Endothelial cell (in vitro differentiated cells): ENCODE measurements around the gene S100A14. TPM values are rescaled to one million over a fixed set of nuclear protein-coding genes. Genes with fewer than 3 reads are reported as not detected.
A peak's percentile ranks its signal among the peaks of the same experiment; 100 is the strongest.

Experiments
- DNase-seq: peaks from one replicate; pipeline ENCODE4 v3.0.0; 2021; ENCODE audit warnings: low spot score
- H3K27ac Mint-ChIP-seq: one replicate; pipeline ENCODE4 v1.8.0; 2021; ENCODE audit warnings: mixed read lengths, inconsistent platforms; ENCODE audit not compliant: unreplicated experiment
- H3K27me3 Mint-ChIP-seq: one replicate; pipeline ENCODE4 v1.8.0; 2021; ENCODE audit warnings: mild to moderate bottlenecking, moderate library complexity, mixed read lengths, inconsistent platforms; ENCODE audit not compliant: unreplicated experiment
- H3K36me3 Mint-ChIP-seq: one replicate; pipeline ENCODE4 v1.8.0; 2021; ENCODE audit warnings: mild to moderate bottlenecking, low read depth, mixed read lengths, inconsistent platforms; ENCODE audit not compliant: unreplicated experiment
- H3K4me1 Mint-ChIP-seq: one replicate; pipeline ENCODE4 v1.8.0; 2021; ENCODE audit warnings: mild to moderate bottlenecking, mixed read lengths, inconsistent platforms; ENCODE audit not compliant: unreplicated experiment
- H3K4me3 Mint-ChIP-seq: one replicate; pipeline ENCODE4 v1.8.0; 2021; ENCODE audit warnings: mild to moderate bottlenecking, mixed read lengths, inconsistent platforms; ENCODE audit not compliant: unreplicated experiment
- H3K9me3 Mint-ChIP-seq: one replicate; pipeline ENCODE4 v1.8.0; 2021; ENCODE audit warnings: mixed read lengths, inconsistent platforms; ENCODE audit not compliant: unreplicated experiment
- total RNA-seq: library from RNA; stranded (reverse); fragmentation: NEBNext Ultra II Directional; extraction: Animal tissue kit (Norgen Biotek cat#: 25700); gene quantifications from one replicate; pipeline ENCODE4 v1.2.1, GENCODE V29; 2021; ENCODE audit not compliant: unreplicated experiment
- TF ChIP-seq, protein P1 (sequence below): fragments of 200-600 bp; sonication (generic); IDR thresholded peaks from one replicate; pipeline ENCODE4 v1.5.0; 2021; ENCODE audit warnings: antibody characterized with exemption; ENCODE audit not compliant: unreplicated experiment

Gene S100A14
- total RNA-seq, 1 donor from 2014 or later: not detected

DNA sequence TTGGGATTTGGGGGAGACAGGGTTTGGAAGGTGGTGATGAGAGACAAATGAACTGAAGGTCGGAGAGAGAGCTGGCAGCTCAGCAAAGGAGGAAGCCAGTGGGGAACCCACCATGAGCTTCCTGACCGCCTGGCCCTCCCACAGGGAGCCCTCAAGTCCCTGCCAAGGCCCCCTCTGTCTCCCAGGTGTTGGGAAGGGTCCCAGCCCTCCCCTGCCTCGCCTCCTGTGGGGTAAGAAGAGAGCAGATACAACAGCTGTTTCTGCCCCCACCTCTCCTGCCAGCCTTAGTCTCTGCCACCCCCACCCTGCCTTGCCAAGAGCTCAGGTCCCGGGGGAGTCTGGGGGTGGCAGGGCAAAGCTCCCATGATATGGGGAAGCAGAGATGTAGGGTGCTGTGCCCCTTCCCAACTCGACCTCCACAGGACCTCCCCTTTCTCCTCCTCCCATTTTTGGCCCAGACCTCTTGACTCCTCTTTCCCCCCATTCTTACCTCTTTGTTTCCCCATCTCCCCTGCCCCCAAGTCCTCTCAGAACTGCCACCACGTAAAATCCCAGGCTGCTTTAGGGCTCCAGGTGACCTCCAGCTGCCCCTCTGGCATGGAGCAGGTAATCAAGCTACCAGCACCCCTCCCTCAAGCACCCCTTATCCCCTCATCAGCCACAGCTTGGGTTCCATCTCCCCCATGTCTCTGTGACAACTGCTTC lies 12.7 kb upstream of the S100A14 start:
- peaks cover 21% of the 10 kb centered on the region for H3K36me3 Mint-ChIP-seq
- H3K27me3 Mint-ChIP-seq: peaks cover 17% of the 10 kb centered on the region
- no peak for DNase-seq
- TF ChIP-seq, protein P1, sequence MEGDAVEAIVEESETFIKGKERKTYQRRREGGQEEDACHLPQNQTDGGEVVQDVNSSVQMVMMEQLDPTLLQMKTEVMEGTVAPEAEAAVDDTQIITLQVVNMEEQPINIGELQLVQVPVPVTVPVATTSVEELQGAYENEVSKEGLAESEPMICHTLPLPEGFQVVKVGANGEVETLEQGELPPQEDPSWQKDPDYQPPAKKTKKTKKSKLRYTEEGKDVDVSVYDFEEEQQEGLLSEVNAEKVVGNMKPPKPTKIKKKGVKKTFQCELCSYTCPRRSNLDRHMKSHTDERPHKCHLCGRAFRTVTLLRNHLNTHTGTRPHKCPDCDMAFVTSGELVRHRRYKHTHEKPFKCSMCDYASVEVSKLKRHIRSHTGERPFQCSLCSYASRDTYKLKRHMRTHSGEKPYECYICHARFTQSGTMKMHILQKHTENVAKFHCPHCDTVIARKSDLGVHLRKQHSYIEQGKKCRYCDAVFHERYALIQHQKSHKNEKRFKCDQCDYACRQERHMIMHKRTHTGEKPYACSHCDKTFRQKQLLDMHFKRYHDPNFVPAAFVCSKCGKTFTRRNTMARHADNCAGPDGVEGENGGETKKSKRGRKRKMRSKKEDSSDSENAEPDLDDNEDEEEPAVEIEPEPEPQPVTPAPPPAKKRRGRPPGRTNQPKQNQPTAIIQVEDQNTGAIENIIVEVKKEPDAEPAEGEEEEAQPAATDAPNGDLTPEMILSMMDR: no peak
- peaks cover 6% of the 10 kb centered on the region for H3K9me3 Mint-ChIP-seq
- peaks cover 48% of the 10 kb centered on the region for H3K4me1 Mint-ChIP-seq
- no peak overlapping the region for H3K4me3 Mint-ChIP-seq
- H3K27ac Mint-ChIP-seq: peak overlapping the region; percentile 61

DNA sequence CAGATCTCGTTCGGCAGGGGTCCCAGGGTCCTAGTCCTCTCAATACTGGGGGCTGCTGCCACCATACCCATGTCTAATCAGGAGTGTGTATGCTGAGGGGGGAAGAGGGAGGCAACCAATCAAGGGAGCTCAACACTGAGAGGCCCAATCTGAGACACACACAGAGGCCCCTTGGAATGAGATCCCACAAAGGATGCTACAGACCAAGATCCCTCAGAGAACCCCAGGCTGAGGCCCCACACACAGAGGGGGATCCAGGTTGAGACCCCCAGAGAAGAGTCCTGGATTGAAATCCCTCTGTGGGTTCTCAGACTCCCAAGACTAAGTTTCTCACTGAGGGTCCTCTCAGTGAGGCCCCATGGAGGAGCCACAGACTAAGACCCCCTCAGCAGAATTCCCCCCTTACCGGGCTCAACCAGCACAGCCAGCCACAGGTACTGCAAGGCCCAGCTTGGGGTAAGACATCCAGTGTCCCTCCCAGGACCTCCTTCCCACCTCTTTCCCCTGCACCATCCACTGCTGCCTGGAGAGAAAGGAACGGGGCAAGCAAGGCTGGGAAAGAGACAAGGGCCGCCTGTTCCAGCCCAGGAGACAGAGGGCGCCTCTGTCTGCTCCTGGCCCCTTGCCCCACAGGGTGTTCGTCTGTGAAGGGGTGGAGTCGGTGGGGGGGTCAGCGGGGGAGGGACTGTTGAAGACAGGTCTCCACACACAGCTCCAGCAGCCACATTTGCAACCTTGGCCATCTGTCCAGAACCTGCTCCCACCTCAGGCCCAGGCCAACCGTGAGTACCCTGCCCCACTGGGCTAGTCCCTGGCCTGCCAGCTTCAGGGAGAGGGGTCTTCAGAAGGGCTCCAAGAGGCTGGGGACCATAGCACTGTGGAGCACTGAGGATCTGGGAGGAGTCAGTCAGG lies 11.8 kb upstream of the S100A14 start, which contains the start of gene S100A1:
TSS of gene S100A1 (plus strand) at position 720 of the 912 bp plus-strand sequence. CDS start 2,088 bp downstream, outside the sequence.
- Mint-ChIP-seq H3K4me1 (peaks cover 49% of the 10 kb centered on the region), H3K36me3 (peaks cover 22% of the 10 kb centered on the region)
- TF ChIP-seq, protein P1: peak; percentile 81

DNA sequence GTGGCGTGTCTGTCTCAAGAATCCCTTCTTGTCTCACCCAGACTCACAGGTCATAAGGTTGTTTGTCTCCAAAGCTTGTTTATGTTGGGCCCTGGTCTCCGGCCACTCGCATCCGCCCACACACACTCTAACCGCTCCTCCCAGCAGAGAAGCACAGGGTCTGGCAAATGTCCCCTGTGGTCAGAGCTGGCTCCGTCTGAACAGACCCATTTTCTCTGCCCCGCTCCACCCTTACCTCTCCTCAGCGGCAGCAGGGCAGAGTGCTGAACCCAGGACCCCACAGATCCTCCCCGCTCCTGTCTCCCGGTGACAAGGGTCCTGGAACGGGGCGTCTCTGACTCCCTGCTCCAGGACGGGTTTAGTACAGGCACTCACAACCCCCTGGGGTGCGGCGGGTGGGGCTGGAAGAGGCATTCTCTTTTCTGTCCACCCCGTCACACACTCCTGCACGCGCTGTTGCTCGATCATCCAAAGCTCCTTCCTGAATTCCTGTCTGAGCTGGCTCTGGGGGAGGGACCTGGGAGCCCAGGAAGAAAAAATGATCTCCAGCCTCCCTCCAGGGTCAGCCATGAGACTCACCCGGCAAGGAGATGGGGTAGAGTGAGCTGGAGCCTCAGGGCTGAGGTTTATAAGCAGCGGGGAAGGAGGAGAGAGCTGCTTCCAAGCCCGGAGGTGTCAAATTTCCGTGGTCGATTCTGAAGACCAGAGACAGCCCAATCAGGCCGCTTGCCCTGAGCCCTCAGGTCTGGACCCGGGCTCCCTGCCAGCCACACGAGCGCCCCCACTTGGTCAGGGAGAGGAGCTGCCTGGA lies 11.0 kb upstream of the S100A14 start, which contains the start of gene S100A13:
TSS of gene S100A13 (minus strand) at position 602 of the 811 bp plus-strand sequence. CDS start 1,033 bp downstream, outside the sequence.
- H3K9me3 Mint-ChIP-seq: no peaks in the 10 kb centered on the region
- H3K27me3 Mint-ChIP-seq: peaks cover 14% of the 10 kb centered on the region
- TF ChIP-seq, protein P1: no peak
- H3K27ac Mint-ChIP-seq: peak within 1 kb of the TSS; percentile 93
- peaks cover 47% of the 10 kb centered on the region for H3K4me1 Mint-ChIP-seq
- peak; percentile 88 for DNase-seq
- peaks cover 21% of the 10 kb centered on the region for H3K36me3 Mint-ChIP-seq
- H3K4me3 Mint-ChIP-seq: peak within 1 kb of the TSS; percentile 93

More for the DNA sequence above, 11.8 kb upstream of the S100A14 start, which contains the start of gene S100A1:
- H3K27me3 Mint-ChIP-seq: peaks cover 17% of the 10 kb centered on the region
- H3K4me3 Mint-ChIP-seq: peak within 1 kb of the TSS; percentile 93
- peak within 1 kb of the TSS; percentile 93 for H3K27ac Mint-ChIP-seq
- H3K9me3 Mint-ChIP-seq: peaks cover 3% of the 10 kb centered on the region
- no peak for DNase-seq

DNA sequence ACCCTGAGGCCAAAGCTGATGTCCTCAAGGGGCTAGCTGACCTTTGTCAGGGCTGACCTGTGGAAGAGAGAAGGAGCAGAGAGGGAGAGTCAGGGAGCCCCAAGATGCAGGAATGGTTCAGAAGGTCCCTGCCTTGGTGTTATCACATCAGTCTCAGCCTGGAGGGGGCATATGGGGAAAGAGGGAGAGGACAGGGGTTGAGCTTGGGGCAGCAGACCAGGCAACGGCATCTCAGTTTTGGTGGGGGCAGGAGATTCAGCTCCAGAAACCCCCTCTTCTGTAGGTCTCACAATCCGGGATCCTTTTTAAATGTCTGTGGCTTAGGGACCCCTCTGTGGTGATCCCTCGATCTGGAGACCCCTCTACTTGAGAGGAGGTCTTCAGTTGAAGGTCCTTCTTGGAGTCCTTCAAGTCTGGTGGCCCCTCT lies 10.4 kb upstream of the S100A14 start:
- Mint-ChIP-seq H3K27me3 (peaks cover 12% of the 10 kb centered on the region), H3K4me3 (peak overlapping the region; percentile 93), H3K4me1 (peaks cover 47% of the 10 kb centered on the region), H3K36me3 (peaks cover 21% of the 10 kb centered on the region), H3K27ac (peak overlapping the region; percentile 93), H3K9me3 (no peaks in the 10 kb centered on the region)
- TF ChIP-seq, protein P1: no peak
- DNase-seq: no peak
